HG03520 (cell line): Measurements from ENCODE around the gene TMEM232.
"Not testable (repeated sequence)": the region's sequence is repeated elsewhere in the genome, so short reads cannot be mapped to it uniquely, and the experiment has no call there.

Experiments
- ATAC-seq: cut with Tn5 transposase; IDR thresholded peaks from one replicate; pipeline ENCODE4 v1.9.1; 2021; ENCODE audit warnings: mild to moderate bottlenecking, moderate library complexity; ENCODE audit not compliant: unreplicated experiment

Gene TMEM232

DNA sequence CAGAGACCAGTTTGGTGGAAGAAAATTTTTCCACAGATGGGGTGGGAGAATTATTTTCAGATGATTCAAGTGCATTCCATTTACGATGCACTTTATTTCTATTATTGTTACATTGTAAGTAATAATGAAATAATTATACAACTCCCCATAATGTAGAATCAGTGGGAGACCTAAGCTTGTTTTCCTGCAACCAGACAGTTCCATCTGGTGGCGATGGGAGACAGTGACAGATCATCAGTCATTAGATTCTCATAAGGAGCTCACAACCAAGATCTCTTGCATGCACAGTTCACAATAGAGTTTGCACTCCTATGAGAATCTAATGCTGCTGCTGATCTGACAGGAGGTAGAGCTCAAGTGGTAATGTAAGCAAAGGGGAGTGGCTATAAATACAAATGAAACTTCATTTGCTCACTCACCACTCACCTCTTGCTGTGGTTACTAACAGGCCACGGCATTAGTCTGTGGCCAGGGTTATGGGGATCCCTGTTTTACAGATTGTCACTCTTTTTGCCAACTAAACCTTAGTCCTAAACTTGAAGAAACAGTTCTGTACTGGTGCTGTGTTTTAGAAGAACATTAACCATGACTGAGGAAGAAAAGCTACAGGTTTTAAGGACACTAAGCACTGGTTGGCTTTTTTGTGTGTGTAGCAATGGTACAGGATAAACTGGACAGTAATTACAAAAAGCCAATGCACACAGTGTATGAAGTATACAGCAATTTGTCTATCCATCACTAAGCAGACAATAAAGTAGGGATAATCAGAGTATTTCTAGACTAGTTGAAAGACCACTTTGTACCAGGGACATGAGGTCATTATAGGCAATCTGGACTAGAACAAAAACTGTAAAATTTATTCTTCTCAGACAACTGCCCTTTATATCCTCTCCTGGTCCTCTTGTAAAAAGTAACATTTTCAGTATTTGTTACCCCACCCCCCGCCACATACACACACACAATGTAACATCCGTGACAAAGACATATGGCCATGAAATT lies 9.9 kb downstream of the TMEM232 start:
- ATAC-seq = peak; percentile 71

- ATAC-seq = no peak
Observed at GRCh38 chr5:110707260-110707844, 19.1 kb downstream of the TMEM232 start.

- ATAC-seq = no peak
Observed at GRCh38 chr5:110705349-110705748, 21.1 kb downstream of the TMEM232 start.

- no peak for ATAC-seq
Observed at GRCh38 chr5:110703481-110703880, 23.0 kb downstream of the TMEM232 start.

DNA sequence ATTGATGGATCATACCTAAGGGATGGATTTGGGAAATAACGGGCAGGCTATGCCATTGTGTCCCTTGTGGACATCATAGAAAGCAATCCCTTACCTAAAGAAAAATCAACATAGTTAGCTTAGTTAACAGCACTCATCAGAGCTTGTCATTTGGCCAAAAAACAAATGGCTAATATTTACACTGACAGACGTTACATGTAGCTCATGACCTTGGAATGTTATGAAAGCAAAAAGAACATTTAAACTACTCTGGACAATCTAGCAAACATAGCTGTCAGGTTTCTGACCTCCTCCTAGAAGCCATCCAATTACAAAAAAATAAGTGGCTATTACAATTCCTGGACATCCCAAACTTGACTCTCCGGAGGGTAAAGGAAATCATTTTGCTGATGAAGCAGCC lies 23.8 kb downstream of the TMEM232 start:
- ATAC-seq = no peak

GRCh38 chr5:110702300-110702699 lies 24.2 kb downstream of the TMEM232 start:
- no peak for ATAC-seq

DNA sequence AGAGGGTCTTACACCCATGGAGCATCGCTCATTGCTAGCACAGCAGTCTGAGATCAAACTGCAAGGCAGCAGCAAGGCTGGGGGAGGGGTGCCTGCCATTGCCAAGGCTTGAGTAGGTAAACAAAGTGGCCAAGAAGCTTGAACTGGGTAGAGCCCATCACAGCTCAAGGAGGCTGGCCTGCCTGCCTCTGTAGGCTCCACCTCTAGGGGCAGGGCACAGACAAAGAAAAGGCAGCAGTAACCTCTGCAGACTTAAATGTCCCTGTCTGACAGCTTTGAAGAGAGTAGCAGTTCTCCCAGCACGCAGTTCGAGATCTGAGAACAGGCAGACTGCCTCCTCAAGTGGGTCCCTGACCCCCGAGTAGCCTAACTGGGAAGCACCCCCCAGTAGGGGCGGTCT lies 33.8 kb downstream of the TMEM232 start:
- not testable (repeated sequence) for ATAC-seq

DNA sequence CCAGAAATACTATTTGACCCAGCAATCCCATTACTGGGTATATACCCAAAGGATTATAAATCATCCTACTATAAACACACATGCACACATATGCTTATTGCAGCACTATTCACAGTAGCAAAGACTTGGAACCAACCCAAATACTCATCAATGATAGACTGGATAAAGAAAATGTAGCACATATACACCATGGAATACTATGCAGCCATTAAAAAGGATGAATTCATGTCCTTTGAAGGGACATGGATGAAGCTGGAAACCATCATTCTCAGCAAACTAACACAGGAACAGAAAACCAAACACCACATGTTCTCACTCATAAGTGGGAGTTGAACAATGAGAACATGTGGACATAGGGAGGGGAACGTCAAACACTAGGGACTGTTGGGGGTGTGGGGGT lies 35.9 kb downstream of the TMEM232 start:
- ATAC-seq = not testable (repeated sequence)

DNA sequence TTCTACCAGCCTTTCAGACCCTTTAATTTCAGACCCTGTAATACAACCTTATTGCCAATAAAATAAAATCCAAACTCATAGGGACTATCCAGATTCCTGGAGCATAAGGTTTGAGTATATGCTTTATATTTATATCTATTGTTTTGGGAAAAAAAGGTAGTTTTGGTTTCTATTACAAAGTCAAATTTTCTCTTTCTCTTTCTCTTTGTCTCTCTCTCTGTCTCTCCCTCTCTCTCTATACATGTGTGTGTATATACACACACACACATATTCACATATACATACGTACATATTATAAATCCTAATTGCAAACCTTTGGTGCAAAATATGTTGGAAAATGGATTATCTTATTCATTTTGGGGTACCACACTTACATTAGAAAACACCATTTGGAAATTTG lies 39.0 kb downstream of the TMEM232 start:
- ATAC-seq = no peak

DNA sequence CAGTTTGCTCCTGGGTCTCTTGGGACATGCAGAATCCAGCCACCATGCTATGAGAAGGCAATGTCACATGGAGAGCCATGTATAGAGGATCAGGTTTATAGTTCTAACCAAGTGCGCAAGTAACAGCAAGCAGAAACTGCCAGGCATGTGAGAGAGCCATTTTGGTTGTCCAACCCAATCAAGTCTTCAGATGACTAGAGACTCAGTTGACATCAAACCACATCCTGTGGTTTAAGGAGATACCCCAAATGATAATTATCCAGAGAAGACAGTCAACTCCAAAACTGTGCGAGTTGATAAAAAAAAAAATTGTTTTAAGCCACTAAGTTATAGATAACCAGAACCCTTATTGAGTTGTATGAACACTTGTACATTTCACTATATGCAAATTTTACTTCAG lies 40.2 kb downstream of the TMEM232 start:
- no peak for ATAC-seq

DNA sequence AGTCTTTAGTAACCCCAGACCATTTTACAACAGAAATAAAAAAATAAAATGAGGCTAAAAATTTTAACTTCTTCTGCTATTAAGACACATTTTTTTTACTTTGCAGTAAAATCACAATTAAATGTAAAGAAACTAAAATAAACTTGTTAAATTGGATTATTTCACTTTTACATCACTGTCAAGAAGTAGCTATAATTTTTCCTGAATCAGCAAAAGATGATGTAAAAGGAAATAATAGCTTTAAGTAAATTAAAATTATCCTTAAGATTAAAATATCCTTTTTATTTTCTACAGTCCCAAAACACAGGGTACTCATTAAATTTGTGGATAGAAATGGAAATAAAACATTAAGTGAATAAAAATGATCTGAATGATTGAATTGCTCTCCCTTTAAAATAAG lies 44.5 kb downstream of the TMEM232 start:
- ATAC-seq = no peak

GRCh38 chr5:110681109-110681508 lies 45.4 kb downstream of the TMEM232 start:
- no peak for ATAC-seq

DNA sequence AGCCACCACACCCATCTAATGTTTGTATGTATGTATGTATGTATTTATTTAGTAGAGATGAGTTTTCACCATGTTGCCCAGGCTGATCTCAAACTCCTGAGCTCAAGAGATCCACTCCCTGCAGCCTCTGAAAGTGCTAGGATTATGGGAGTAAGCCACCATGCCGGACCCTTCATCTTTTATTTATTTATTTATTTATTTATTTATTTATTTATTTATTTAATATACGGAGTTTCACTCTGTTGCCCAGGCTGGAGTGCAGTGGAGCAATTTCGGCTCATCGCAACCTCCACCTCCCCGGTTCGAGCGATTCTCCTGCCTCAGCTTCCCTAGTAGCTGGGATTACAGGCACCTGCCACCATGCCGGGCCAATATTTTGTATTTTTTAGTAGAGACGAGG lies 49.9 kb downstream of the TMEM232 start:
- not testable (repeated sequence) for ATAC-seq

GRCh38 chr5:110665184-110665726 lies 61.2 kb downstream of the TMEM232 start:
- ATAC-seq = no peak

GRCh38 chr5:110663525-110663924 lies 62.9 kb downstream of the TMEM232 start:
- peak; percentile 91 for ATAC-seq

DNA sequence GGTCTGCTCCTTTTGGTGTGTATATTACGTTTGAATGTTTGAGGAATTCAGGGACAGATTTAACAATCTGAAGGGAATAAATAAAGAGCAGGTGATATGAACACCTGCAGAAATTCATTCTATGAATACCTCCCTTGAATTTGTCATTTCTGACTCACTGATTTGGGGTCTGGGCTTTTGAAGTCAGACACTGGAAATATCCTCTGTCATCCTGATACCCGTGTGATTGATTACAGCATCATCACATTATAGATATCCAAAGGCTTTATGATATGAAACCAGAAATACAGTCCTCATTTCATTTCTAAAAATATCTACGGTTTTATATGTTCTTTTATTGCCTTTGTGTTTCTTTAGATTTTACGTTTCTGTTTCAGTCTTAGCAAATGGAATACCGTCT lies 68.5 kb downstream of the TMEM232 start:
- no peak for ATAC-seq

DNA sequence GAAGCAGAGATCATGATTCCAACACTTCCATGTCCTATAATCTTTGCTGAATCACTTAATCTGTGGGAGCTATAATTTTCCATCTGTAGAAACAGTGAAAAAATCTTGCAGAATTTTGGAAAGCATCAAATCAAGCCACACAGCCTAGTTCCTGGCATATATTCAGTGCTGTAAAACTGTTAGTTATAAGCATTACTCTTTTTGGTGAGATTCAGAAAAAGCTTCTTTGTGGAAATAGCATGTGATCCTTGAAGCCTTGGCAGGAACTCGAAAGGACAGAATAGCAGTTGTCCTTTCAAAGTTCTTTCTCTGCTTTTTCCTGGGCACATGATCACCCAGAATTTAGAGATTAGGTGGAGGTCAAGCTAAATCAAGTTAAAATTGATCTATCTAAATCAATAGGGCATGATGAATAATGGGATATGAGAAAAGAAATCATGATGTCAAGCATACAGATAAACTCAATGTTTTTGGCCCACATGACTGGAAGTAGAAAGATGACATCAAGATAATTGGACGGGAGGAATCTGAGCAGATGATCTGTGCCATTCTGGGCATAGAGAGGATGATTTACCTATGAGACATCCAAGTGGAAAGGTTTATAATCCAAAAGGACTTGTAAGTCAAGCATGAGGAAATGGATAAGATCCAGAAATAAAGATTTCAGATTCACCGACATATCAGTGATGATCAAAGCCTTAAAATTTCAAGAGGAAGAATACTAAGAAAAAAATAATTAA lies 73.1 kb downstream of the TMEM232 start:
- no peak for ATAC-seq

DNA sequence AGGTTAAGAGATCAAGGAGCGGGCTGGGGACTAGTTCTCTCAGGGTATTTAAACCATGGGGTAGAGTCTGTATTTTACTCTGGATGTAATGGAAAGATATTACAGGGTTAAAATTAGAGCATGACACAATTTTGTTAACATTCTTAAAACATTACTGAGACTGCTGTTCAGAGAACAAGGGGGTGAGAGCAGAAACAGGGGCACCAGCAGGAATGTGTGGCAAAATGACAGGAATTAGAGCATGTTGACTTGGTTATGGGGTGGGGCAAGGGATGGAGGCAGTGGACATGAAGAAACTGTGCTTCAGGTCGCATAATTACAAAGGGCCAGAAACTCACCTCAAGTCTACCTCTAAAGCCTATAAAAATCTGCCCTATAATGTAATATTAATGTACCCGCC lies 75.0 kb downstream of the TMEM232 start:
- no peak for ATAC-seq

DNA sequence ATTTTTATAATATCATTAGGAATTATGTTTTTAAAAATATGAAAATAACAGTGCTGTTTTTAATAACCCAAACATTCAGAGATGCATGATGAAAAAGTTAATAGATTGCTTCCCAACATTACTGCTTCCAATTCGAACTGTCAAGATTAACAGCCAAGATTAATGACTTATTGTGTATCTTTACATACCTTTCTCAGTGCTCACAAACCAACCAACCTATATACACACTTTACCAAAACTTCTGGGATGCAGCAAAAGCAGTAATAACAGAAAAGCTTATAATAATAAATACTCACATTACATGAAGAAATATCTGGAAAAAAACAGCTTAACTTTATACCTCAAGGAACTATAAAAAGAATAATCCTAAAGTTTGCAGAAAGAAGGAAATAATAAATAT lies 82.1 kb downstream of the TMEM232 start:
- ATAC-seq = no peak

- no peak for ATAC-seq
Observed at GRCh38 chr5:110638970-110639902, 87.2 kb downstream of the TMEM232 start.
